Measurements from ENCODE around the gene CNTNAP3. TPM values are rescaled to one million over a fixed set of nuclear protein-coding genes. Genes with fewer than 3 reads are reported as not detected.
A peak's percentile ranks its signal among the peaks of the same experiment; 100 is the strongest.
"Not testable (repeated sequence)": the region's sequence is repeated elsewhere in the genome, so short reads cannot be mapped to it uniquely, and the experiment has no call there.

The CNTNAP3 gene
- total RNA-seq, 2 donors from 2014 or later: 1.1 to 2.6 TPM

GRCh38 chr9:39121401-39121800 lies 166.6 kb downstream of the CNTNAP3 start:
- not testable (repeated sequence) for H3K27ac Mint-ChIP-seq

GRCh38 chr9:39111746-39112145 lies 176.2 kb downstream of the CNTNAP3 start:
- not testable (repeated sequence) for DNase-seq; H3K9me3 Mint-ChIP-seq; H3K27ac Mint-ChIP-seq; H3K27ac ChIP-seq (ENCODE audit: low read depth, low read length); H3K36me3 ChIP-seq (ENCODE audit: control insufficient read depth, insufficient read depth, low read length); H3K4me1 Mint-ChIP-seq; H3K27me3 ChIP-seq (ENCODE audit: control insufficient read depth, insufficient read depth, low read length, poor library complexity, severe bottlenecking); H3K4me3 ChIP-seq (ENCODE audit: low read length); H3K27me3 Mint-ChIP-seq (ENCODE audit: insufficient read depth); H3K9ac ChIP-seq (ENCODE audit: extremely low read depth, low read length, poor library complexity, severe bottlenecking); H3K4me1 ChIP-seq (ENCODE audit: control insufficient read depth, insufficient read depth, low read length); H3K36me3 Mint-ChIP-seq (ENCODE audit: low read depth); H3K4me3 Mint-ChIP-seq; H3K9me3 ChIP-seq (ENCODE audit: control insufficient read depth, low read length)

More at GRCh38 chr9:39121401-39121800, 166.6 kb downstream of the CNTNAP3 start:
- H3K4me3 Mint-ChIP-seq; H3K27ac ChIP-seq (ENCODE audit: low read depth, low read length); H3K4me1 Mint-ChIP-seq; H3K36me3 Mint-ChIP-seq (ENCODE audit: low read depth); H3K9ac ChIP-seq (ENCODE audit: extremely low read depth, low read length, poor library complexity, severe bottlenecking); DNase-seq; H3K4me1 ChIP-seq (ENCODE audit: control insufficient read depth, insufficient read depth, low read length); H3K27me3 Mint-ChIP-seq (ENCODE audit: insufficient read depth); H3K9me3 Mint-ChIP-seq; H3K4me3 ChIP-seq (ENCODE audit: low read length); H3K36me3 ChIP-seq (ENCODE audit: control insufficient read depth, insufficient read depth, low read length); H3K9me3 ChIP-seq (ENCODE audit: control insufficient read depth, low read length); H3K27me3 ChIP-seq (ENCODE audit: control insufficient read depth, insufficient read depth, low read length, poor library complexity, severe bottlenecking): not testable (repeated sequence)
- no CpG with 5 or more reads among the region's 2 CpGs for WGBS, 2 experiments (ENCODE audit: insufficient coverage in 1 of 2, insufficient read length in 1 of 2)

DNA sequence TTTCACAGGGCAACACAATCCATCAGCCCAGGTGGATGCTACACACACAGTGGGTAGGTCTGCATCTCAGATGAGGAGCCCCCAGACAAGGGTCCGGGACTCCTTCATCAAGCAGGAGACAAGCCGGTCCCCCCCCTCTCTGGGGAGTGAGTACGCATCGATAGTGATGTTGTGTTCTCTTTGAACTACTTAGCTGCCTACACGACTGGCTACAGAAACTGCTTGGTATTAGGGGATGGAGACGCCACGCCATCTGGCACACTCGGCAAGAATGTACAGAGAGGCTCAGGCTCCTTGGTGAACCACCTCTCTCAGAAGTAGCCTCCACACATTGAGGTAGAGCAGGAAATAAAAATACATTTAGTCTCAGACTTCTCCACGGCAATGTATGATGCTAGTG lies 179.8 kb downstream of the CNTNAP3 start:
- H3K27ac Mint-ChIP-seq: no peak overlapping the region
- no peaks in the 10 kb centered on the region for H3K36me3 Mint-ChIP-seq (ENCODE audit: low read depth)
- Histone ChIP-seq H3K4me1 (ENCODE audit: control insufficient read depth, insufficient read depth, low read length) (no peaks in the 10 kb centered on the region), H3K27ac (ENCODE audit: low read depth, low read length) (no peak overlapping the region), H3K4me3 (ENCODE audit: low read length) (no peak overlapping the region), H3K36me3 (ENCODE audit: control insufficient read depth, insufficient read depth, low read length) (no peaks in the 10 kb centered on the region), H3K9ac (ENCODE audit: extremely low read depth, low read length, poor library complexity, severe bottlenecking) (no peak overlapping the region), H3K27me3 (ENCODE audit: control insufficient read depth, insufficient read depth, low read length, poor library complexity, severe bottlenecking) (no peaks in the 10 kb centered on the region), H3K9me3 (ENCODE audit: control insufficient read depth, low read length) (no peaks in the 10 kb centered on the region)
- no peak for TF ChIP-seq CTCF (conservative IDR thresholded peaks at IDR 0.05)
- no peaks in the 10 kb centered on the region for H3K27me3 Mint-ChIP-seq (ENCODE audit: insufficient read depth)
- H3K4me1 Mint-ChIP-seq: peaks cover 4% of the 10 kb centered on the region
- DNase-seq: no peak
- H3K9me3 Mint-ChIP-seq: no peaks in the 10 kb centered on the region
- no peak overlapping the region for H3K4me3 Mint-ChIP-seq
- 93 to 95% methylated on average over 4 to 9 of the region's 9 CpGs for WGBS, 2 experiments (ENCODE audit: insufficient coverage in 1 of 2, insufficient read length in 1 of 2)

DNA sequence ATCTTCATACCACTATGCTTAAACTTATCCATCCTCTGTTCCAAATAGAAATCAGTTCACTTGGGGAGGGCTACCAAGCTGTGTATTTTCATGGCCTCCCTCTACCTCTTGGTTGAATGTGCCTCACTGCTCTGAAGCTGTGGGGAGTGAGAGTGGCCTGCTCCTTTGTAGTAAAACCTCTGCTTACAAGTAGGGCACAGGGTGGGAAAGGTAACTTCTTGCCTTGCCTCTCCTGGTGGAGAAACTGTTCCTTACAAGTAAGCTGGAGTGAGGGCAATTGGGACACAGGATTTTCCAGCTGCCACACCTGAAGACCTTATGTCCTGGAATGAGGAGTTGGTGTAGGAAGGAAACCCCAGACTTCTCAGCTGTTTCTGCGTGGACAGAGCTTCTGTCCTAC lies 190.8 kb downstream of the CNTNAP3 start:
- H3K4me1 ChIP-seq (ENCODE audit: control insufficient read depth, insufficient read depth, low read length); H3K9me3 Mint-ChIP-seq; H3K27ac ChIP-seq (ENCODE audit: low read depth, low read length); H3K36me3 ChIP-seq (ENCODE audit: control insufficient read depth, insufficient read depth, low read length); H3K27me3 ChIP-seq (ENCODE audit: control insufficient read depth, insufficient read depth, low read length, poor library complexity, severe bottlenecking); H3K27ac Mint-ChIP-seq; H3K9ac ChIP-seq (ENCODE audit: extremely low read depth, low read length, poor library complexity, severe bottlenecking); H3K4me3 ChIP-seq (ENCODE audit: low read length); H3K9me3 ChIP-seq (ENCODE audit: control insufficient read depth, low read length); H3K27me3 Mint-ChIP-seq (ENCODE audit: insufficient read depth); H3K4me3 Mint-ChIP-seq; H3K36me3 Mint-ChIP-seq (ENCODE audit: low read depth): not testable (repeated sequence)
- DNase-seq: peak; percentile 40
- 86% methylated on average over 1 of the region's 1 CpG; no CpG with 5 or more reads in 1 of the 2 experiments for WGBS, 2 experiments (ENCODE audit: insufficient coverage in 1 of 2, insufficient read length in 1 of 2)
- peaks cover 10% of the 10 kb centered on the region for H3K4me1 Mint-ChIP-seq
- TF ChIP-seq CTCF (conservative IDR thresholded peaks at IDR 0.05): peak; percentile 37

DNA sequence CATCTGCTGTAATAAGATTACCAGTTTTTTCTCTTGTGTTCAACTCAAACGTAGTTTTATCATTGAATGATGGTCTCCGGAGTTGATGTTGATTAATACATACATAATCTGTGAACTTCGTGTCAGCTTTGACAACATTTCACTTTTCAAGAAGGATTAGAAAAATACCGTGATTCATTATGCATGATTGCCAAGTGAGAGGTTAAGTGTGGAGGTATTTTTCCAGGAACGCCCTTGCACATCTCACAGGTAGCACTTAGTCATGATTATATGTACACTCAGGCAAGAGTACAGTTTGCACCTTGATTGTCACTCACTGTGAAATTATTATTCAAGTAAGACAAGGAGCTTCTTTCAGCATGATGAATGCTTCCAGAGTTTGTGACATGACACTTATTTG lies 202.7 kb downstream of the CNTNAP3 start:
- H3K4me1 Mint-ChIP-seq; H3K9me3 Mint-ChIP-seq; H3K4me3 Mint-ChIP-seq; H3K4me1 ChIP-seq (ENCODE audit: control insufficient read depth, insufficient read depth, low read length); H3K27me3 ChIP-seq (ENCODE audit: control insufficient read depth, insufficient read depth, low read length, poor library complexity, severe bottlenecking); H3K27ac ChIP-seq (ENCODE audit: low read depth, low read length); H3K36me3 Mint-ChIP-seq (ENCODE audit: low read depth); H3K4me3 ChIP-seq (ENCODE audit: low read length); H3K9ac ChIP-seq (ENCODE audit: extremely low read depth, low read length, poor library complexity, severe bottlenecking); DNase-seq; H3K27ac Mint-ChIP-seq; H3K27me3 Mint-ChIP-seq (ENCODE audit: insufficient read depth); H3K36me3 ChIP-seq (ENCODE audit: control insufficient read depth, insufficient read depth, low read length); H3K9me3 ChIP-seq (ENCODE audit: control insufficient read depth, low read length): not testable (repeated sequence)
- 100% methylated on average over 1 to 5 of the region's 5 CpGs for WGBS, 2 experiments (ENCODE audit: insufficient coverage in 1 of 2, insufficient read length in 1 of 2)

DNA sequence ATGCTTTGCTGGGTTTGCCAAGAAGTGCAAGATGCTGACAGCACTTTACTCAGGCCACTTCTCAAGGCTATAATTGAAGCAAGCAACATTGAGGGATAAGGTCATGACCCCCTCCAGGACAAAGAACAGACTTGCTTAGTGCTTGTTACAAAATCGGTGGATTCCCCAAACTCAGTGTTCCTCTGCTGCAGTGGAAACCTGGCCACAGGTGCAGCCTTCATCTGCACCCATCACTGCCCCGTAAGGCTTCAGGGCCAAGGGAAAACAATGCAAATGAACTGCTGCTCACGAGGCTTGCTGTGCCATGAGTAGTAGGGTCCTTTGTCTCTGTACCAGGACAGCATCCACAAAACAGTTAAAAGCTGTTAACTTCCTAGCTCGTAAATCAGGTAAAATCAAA lies 205.4 kb downstream of the CNTNAP3 start:
- not testable (repeated sequence) for H3K9me3 ChIP-seq (ENCODE audit: control insufficient read depth, low read length); H3K9me3 Mint-ChIP-seq; H3K4me3 ChIP-seq (ENCODE audit: low read length); H3K27me3 Mint-ChIP-seq (ENCODE audit: insufficient read depth); H3K4me1 ChIP-seq (ENCODE audit: control insufficient read depth, insufficient read depth, low read length); H3K27ac ChIP-seq (ENCODE audit: low read depth, low read length); H3K4me3 Mint-ChIP-seq; H3K9ac ChIP-seq (ENCODE audit: extremely low read depth, low read length, poor library complexity, severe bottlenecking); H3K36me3 Mint-ChIP-seq (ENCODE audit: low read depth); H3K4me1 Mint-ChIP-seq; H3K27ac Mint-ChIP-seq; H3K36me3 ChIP-seq (ENCODE audit: control insufficient read depth, insufficient read depth, low read length); H3K27me3 ChIP-seq (ENCODE audit: control insufficient read depth, insufficient read depth, low read length, poor library complexity, severe bottlenecking)
- DNase-seq: peak; percentile 38
- WGBS, 2 experiments (ENCODE audit: insufficient coverage in 1 of 2, insufficient read length in 1 of 2): 73 to 89% methylated on average over 1 to 4 of the region's 4 CpGs

Measured in endodermal cell (in vitro differentiated cells).